ENCODE data around the gene NOX1.
"Not testable (repeated sequence)": the region's sequence is repeated elsewhere in the genome, so short reads cannot be mapped to it uniquely, and the experiment has no call there.

Gene NOX1

GRCh38 chrX:100819534-100819836 lies 54.7 kb downstream of the NOX1 start:
- DNase-seq, result peak in 1 of 2 donors; percentile 44

- no peak for DNase-seq
These were observed 56.8 kb downstream of the NOX1 start for GRCh38 chrX:100817340-100817739.

- no peak for DNase-seq
These were observed 61.7 kb downstream of the NOX1 start for GRCh38 chrX:100812216-100813158.

- not testable (repeated sequence) for DNase-seq
These were observed 65.9 kb downstream of the NOX1 start for GRCh38 chrX:100808265-100808664.

- DNase-seq, result no peak
These were observed 69.4 kb downstream of the NOX1 start for GRCh38 chrX:100804780-100805179.

- no peak for DNase-seq
These were observed 71.3 kb downstream of the NOX1 start for GRCh38 chrX:100802843-100803242.

- DNase-seq, result no peak
These were observed 75.5 kb downstream of the NOX1 start for GRCh38 chrX:100798484-100799214.

- no peak for DNase-seq
These were observed 76.8 kb downstream of the NOX1 start for GRCh38 chrX:100797359-100797758.

GRCh38 chrX:100796371-100796770 lies 77.8 kb downstream of the NOX1 start:
- not testable (repeated sequence) for DNase-seq
